ENCODE results near the gene PRKCQ.

DNA sequence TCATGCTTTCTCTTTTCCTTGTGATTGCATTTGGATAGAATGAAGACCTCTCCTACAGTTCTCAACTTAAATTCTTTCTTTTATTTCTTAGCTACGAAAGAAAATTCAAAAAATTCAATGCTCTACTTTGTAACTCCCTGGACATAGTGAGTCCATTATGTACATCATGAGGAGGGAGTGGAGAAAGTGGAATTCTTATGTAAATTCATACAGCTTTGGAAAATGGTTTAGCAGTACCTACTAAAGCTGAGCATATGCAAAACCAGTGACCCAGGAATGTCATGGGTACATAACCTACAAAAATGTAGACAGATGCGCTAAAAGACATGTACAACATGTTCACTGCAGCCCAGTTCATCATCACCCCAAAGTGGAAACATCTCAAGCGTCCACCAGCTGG, 8.8 kb upstream of the PRKCQ start:
- no peak for TF ChIP-seq EZH2phosphoT487 (IDR thresholded peaks at IDR 0.05; ENCODE audit: borderline replicate concordance, low read depth, low read length)
- TF ChIP-seq, protein P1, sequence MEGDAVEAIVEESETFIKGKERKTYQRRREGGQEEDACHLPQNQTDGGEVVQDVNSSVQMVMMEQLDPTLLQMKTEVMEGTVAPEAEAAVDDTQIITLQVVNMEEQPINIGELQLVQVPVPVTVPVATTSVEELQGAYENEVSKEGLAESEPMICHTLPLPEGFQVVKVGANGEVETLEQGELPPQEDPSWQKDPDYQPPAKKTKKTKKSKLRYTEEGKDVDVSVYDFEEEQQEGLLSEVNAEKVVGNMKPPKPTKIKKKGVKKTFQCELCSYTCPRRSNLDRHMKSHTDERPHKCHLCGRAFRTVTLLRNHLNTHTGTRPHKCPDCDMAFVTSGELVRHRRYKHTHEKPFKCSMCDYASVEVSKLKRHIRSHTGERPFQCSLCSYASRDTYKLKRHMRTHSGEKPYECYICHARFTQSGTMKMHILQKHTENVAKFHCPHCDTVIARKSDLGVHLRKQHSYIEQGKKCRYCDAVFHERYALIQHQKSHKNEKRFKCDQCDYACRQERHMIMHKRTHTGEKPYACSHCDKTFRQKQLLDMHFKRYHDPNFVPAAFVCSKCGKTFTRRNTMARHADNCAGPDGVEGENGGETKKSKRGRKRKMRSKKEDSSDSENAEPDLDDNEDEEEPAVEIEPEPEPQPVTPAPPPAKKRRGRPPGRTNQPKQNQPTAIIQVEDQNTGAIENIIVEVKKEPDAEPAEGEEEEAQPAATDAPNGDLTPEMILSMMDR (conservative IDR thresholded peaks at IDR 0.05; ENCODE audit: low read length), result no peak

Measured in OCI-LY7 (cell line).